Stimulated activated CD8-positive, alpha-beta memory T cell treated with anti-CD3 and anti-CD28 coated beads, Interleukin-12 subunit alpha, Interleukin-12 subunit beta, amount 100 ng/mL, for 1 hour (primary cell): Measurements from ENCODE around the gene ARRDC4.
"Not testable (repeated sequence)": the region's sequence is repeated elsewhere in the genome, so short reads cannot be mapped to it uniquely, and the experiment has no call there.

Experiments used
- DNase-seq: peaks from one replicate; pipeline ENCODE4 v3.0.0-alpha.2; 2020; ENCODE audit warnings: low read depth

ARRDC4 gene

DNA sequence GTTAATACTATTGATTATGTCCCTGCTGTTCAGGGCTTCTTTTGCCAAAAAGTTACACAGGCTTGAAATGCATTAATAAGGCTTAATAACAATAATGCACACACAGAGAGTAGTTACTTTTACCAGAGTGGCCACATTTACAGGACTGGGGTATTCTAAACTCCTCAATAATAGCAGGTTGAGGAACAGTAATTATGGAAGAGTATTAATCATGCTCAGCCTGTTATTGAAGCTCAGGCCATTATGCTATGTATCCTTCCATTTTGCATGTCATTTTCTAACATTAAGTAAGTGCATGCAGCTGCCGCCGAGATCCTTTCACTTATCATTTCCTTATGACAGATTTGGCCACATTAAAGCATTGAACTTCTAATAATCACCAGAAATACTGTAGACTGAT lies 5.7 kb downstream of the ARRDC4 start:
- DNase-seq, result no peak

DNA sequence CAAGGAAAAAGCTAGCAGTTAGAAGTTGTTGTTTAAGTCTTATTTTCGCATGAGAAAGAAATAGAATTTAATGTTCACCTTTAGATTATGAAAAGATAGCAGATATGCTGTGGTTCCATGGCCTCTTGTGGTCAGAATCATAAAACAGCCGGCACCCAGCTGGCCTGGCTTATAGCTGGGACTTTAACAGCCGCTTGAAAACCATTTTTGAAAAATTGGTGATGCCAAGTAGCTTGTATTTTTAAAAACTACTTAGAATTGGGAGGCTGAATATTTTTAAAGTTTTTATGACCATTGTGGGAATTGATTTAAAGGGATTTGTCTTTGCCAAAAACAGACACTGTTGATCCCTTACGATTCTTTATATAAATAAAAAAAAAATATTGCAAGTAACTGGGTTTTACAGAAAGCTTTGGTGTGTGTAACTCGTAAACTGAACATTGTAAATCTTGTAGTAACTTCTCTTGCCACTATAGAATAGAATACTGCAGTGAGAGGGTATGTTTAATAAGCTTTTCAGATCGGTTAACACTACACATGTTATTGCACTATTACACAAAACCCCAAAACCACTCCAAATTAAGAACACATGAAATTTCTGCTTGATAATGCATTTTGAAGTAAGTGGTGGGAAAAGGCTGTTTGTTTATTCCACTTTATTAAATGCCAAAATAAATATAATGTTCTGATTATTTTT lies 6.6 kb downstream of the ARRDC4 start:
- DNase-seq, result no peak

DNA sequence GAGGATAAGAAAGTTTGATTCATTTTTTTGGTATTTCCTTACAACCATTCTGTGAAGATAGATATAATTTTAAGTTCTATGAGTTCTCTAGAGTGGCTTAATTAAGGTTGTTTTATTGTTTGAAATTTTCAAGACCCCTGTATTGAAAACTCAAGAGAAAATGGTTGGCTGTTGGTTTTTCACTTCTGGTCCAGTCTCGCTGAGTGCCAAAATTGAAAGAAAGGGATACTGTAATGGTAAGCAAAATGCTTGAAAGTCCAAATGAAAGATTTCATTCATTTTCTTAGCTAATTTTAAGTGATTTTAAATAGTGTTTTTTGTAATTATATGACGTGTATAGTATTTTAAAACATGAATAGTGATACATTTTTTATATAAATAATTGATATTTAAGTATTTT lies 7.4 kb downstream of the ARRDC4 start:
- DNase-seq, result no peak

DNA sequence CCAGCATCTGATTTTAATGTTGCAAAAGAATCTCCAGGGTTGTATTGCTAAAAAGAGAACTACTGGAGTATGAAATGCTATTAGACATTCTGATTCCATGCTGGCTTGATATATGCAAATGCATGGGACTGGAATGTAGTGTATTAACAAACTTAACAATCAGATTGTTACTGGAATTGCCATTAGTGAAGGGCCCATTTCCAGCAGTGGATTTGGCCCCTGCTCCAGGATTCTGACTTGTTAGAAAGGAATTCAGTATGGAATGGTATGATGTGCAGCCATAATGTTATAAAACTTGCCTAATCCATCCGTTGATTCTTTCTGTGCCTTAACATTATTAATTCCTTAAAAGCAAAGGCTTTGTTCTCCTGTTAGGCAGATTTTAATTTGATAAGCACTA lies 7.9 kb downstream of the ARRDC4 start:
- no peak for DNase-seq

DNA sequence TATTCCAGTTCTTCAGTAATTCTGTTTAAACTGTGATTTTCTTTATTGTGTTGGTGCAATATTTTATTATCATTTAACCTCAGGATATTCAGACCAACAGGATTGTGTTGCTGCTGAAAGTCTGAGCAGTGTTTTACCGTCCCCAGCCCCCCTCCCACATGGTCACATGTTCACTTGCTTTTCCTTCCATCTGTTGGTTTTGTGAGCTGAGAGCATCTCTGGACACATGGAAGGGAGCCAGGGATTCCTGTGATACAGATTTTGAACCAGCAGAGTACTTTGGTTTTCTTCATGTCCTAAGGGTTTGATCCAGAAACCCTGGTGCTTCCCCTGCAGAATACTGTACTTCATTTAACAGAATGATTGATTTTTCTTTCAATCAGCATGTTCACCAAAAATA lies 11.9 kb downstream of the ARRDC4 start:
- DNase-seq, result no peak

DNA sequence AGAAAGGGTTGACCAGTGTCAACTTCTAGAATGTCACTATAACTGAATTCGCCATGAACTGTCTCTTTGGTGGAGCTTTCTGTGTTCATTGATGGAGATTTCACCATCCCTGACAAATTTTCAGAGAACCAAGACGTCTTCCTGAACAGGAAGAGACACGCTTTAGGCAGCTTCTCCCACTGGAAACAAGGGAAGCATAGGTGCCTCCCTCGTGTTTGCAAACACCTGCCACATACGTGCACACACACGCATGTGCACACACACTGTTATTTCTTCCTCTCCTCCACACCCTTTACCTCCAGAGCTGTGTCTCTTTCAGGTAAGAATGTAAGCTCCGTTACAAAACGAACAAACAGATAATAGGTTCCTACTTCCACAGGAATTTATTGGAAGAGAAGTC lies 15.6 kb downstream of the ARRDC4 start:
- no peak for DNase-seq

DNA sequence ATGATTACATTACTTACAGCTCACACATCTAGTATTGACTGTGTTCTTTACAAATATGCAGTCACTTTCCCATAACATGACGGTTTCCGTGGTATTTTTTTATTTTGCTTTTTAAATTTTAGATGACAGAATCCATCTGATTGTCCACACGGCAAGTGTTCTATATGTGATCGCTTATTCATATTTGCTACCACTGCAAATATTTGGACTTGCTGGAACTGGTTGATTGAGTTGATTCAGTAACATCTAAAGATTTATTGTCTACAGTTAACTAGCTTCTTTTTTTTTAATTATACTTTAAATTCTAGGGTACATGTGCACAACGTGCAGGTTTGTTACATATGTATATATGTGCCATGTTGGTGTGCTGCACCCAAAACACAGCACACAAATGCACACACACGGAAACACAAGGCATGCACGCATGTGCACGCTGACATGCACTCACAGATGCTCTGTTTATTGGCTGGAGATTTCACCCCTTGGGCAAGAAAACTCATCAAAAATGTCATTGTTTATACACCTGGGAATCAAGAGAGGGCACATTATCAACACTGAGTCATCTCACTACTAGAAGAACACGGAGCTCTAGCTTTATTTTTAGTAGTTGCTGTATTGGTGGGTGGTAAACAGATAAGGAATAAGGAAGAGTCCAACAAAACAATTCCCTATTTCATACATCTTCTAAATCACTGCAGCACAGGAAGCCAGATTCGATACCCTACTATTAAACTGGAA lies 16.4 kb downstream of the ARRDC4 start:
- no peak for DNase-seq

DNA sequence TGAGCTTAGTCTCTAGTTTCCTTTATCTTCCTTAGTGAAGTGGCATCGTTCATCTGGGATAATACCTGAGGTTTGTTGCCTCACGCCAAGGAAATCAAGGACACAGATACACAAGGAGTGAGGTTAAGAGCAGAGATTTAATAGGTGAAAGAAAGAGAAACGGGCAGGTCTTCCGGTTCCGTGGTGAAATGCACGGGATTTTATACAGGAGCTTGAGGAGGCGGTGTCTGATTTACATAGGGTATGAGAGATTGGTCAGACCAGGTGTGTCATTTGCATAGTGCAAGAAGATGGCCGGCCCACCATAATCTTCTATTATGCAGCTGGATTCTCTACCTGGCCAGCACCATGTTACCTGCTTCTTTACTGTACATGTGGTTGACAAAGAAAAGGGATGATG lies 17.2 kb downstream of the ARRDC4 start:
- no peak for DNase-seq

DNA sequence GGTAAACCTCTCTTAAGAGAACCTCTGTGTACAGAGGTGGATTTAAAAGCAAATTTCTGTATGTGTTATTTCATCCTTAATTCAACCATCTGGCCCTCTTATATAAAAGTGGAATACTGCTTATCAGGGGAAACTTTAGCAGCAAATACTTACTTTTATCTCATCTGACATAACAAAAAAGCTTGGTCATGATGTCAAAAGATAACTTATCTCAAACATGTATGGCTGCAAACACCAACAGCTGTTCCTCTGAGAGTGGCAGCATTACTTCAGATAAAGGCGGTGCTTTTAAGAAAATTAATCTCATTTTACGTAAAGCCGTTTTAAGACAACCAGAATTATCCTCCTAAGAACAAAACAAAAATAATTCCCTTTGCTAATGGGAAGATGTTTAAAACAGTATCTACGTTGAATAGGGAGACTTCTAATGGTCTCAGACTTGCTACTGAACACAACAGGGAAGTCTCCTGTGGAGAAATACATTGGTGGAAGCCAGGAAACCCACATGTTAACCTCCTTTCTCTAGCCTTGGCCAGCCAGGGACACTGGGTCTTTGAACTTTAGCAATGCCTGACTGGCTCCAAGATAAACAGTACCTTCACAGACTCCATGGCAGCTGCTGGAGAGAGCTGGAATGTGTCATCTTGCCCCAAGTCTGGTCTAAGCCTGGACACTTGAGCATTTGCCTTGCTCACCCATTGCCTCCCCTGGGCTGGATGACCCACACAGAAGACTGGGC lies 18.1 kb downstream of the ARRDC4 start:
- no peak for DNase-seq

DNA sequence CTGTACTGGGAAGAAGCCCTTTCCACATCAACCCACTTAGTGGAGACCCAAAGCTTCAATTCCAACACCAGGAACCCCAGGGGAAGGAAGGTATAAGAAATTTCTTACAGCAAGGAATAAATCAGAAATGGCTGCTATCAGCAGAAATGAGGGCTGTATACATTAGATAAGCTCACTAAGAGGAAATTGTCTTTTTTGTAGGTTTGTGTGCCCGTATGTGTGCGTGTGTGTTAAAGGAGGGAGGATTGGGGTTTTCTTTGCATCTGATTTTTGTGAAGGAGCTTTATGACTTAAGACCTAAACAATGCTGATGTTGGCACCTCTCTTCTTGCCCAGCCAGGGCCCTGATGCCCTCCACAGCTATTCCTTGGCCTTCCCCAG lies 18.6 kb downstream of the ARRDC4 start:
- DNase-seq, result no peak

DNA sequence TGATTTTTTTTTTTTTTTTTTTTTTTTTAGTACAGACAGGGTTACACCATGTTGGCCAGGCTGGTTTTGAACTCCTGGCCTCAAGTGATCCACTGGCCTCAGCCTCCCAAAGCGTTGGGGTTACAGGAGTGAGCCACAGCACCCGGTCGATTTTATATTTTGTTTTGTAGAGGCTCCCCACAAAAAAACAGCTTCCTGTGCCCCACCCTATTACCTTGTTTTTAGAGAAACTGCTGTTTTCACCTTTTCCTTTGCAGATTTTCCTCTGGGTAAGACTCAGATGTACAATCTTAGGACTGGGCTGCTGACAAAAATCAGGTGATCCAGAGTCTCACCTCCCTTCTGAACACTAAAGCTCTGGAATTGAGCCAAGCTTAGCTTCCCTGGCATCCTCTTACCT lies 20.6 kb downstream of the ARRDC4 start:
- DNase-seq, result no peak

DNA sequence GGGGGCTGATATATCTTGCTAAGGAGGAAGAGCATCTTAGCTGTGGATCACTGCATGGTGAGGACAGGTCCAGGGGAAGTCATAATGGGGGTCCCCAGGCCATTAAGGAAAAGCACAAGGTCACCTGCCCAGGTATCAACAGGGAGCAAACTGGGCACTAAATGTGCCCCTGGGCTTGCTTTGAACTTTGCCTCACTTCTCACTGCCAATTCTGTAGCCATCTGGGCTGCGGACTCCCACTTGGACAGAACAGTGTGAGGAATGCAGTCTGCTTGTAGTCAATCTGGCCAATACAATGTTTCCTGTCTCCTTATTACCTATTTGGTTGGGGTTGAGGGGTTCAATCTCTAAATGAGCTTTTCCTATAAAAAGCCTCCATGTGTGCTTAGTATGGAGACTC lies 21.3 kb downstream of the ARRDC4 start:
- DNase-seq, result no peak

DNA sequence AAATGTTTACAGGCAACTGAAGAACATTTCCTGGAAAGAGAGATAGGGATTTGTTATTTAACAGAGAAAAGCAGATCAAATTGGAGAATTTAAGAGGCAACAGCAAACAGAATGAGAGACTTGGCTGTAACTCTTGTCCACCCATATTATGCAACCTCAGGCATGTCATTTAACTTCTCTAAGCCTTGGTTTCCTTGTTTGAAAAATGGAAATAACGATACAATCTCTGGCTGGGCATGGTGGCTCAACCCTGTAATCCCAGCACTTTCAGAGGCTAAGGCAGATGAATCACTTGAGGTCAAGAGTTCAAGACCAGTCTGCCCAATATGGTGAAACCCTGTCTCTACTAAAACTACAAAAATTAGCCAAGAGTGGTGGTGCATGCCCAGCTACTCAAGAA lies 23.7 kb downstream of the ARRDC4 start:
- DNase-seq, result no peak

DNA sequence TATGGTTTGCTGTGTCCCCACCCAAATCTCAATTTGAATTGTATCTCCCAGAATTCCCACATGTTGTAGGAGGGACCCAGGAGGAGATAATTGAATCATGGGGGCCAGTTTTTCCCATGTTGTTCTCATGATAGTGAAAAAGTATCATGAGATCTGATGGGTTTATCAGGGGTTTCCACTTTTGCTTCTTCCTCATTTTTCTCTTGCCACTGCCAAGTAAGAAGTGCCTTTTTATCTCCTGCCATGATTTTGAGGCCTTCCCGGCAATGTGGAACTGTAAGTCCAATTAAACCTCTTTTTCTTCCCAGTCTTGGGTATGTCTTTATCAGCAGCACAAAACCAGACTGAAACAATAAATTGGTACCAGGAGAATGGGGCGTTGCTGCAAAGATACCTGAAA lies 25.5 kb downstream of the ARRDC4 start:
- DNase-seq, result not testable (repeated sequence)

DNA sequence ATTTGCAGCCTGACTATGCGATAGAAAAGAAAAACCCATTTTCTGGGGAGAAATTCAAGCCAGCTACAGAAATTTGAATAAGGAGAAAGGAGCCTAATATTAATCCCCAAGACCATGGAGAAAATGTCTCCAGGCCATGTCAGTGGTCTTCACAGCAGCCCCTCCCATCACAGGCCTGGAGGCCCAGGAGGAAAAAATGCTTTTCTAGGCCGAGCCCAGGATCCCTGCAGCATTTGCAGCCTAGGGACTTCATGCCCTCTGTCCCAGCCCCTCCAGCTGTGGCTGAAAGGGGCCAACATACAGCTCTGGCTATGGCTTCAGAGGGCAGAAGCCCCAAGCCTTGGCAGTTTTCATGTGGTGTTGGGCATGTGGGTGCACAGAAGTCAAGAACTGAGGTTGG lies 26.3 kb downstream of the ARRDC4 start:
- no peak for DNase-seq

DNA sequence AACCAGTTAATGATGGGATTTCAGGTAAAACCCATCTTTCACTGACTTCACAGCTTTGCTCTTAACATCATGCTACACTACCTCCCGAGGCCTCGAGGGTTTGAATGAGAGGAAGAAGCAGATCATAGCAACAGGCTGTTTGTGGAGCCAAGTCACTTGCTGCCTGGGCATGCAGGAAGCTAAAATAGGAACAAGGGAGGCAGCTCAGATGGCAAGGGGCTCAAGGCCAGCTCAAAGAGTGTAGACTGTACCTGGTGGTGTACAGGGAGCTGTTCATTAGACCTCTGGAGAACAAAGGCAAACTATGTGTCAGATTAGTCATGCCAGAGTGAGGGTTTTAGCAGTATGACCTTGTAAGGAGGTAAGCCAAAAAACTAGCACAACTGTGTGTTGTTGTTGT lies 28.8 kb downstream of the ARRDC4 start:
- no peak for DNase-seq

DNA sequence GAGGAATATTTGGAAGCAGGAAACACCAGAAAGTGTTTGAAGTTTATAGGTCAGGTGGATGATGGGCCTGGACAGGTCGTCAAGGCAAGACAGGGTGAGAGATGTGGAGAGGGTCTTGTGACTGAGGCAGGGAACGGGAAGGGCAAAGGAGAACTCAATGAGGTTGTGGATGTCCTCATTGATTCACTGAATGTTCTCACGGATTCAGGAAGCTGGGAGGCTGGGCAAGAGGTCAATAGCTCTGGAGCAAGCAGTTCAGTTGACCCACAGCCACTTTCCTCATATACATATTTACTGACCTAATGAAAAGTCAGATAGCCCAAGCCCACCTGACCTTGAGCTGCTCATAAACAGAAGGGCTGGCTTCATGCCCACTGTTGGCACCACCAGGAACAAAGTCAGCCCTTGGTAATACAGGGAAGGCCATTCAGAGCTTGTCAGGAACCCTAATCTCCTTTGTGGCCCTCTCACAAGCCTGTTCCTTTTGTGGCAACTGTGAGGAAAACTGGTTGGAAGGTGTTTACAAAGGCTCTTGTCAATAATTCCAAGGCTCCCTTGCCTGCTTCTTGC lies 31.6 kb downstream of the ARRDC4 start:
- DNase-seq, result no peak

DNA sequence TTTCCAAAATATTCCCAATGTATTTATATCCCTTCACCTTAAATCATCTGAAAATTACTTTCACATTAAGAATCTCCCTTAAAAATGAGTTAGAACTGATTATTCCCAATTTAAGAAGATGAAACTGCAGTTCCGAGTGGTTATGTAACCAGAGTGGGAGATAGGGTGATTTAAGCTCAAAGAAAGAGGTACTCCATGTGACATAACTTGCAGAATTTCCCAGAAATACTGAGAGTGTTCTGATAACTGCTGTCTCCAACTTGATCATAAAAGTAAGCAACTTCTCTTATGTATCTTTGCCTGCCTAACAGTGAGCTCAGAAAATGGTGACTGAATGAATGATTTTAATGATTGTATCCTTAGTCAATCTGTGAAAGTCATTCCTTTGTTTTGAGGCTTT lies 32.3 kb downstream of the ARRDC4 start:
- no peak for DNase-seq

DNA sequence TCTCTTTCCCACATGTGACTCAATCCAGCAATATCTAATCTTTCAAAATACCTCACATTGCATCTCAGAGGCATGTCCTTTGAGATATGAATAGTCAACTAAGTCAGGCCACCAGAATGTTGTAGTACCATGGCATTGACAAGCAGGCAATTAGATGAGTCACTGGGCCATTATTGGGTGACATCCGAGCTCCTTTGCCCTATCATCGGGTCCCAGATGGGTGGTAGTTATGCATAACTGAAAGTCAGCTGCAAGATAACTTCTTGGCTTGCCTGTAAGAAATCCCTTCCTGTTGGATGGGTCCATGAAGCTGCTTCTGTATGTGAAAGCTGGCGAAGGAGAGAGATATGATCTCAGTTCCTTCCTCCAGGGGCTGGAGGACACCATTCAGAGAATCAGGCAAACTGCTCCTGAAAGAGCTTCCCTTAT lies 32.8 kb downstream of the ARRDC4 start:
- no peak for DNase-seq

DNA sequence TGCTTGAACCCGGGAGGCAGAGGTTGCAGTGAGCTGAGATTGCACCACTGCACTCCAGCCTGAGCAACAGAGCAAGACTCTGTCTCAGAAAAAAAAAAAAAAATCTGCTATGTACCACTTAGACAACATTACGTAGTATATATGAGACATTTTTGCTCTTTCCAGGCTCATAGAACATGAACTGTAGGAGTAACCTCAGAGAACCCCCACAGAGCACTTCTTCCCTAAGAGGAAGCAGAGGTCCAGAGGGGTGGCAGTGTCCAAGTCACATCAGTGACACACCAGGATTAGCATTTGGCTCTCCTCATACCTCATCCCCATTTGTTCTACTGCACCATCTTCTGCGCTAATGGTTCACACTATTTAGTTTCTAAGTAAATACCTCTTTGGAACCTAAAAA lies 33.7 kb downstream of the ARRDC4 start:
- no peak for DNase-seq

DNA sequence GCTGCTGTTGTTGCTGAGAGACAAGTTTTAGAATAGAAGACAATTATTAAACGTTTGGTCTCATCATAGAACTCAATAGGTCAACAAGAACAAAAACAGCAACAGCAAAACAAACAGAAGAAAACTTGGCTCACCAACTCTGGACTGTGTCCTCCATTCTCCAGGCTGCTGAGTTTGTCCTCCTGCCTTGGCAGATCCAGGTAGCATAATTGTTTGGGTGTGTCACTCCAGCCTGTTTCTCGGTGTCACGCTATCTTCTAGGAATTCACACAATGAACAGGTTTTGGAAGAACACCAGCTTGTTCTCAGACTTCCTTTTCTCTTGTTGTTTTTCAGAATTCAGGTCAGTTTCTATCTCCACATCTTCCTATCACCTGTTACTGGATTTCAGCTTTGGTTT lies 34.7 kb downstream of the ARRDC4 start:
- DNase-seq, result no peak

DNA sequence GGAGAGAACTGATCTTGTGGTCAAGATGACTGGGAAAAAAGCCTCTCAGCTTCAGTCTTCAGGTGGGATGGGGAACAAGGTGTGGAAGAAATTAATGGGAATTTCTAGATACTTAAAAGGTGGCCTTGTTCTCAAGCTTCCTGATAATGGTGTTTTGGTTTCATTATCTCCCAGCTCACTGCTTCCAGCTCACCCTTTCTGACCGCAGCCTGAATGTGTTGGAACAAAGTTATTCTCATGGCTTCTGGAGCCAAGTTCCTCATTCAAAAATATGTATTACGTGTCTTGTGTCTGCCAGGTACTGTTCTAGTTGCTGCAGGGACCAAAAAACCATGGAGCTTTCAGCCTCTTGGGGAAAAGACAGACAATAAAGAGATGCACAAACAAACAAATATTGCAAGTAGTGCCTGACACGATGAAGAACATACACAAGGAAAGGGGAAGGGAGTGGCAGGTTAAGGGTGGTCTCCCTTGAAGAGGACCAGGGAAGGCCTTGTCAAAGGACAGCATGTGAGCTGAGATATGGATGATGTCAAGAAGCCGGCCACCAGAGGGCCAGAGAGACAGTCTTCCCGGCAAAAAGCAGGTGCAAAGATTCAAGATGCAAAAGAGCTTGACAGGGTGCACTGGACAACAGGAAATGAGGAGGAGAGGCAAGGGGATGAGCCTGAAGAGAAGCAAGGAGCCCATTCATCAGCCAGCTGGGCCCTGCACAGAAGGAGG lies 35.5 kb downstream of the ARRDC4 start:
- no peak for DNase-seq
